ENCODE results near the gene SNX25.

Gene SNX25

DNA sequence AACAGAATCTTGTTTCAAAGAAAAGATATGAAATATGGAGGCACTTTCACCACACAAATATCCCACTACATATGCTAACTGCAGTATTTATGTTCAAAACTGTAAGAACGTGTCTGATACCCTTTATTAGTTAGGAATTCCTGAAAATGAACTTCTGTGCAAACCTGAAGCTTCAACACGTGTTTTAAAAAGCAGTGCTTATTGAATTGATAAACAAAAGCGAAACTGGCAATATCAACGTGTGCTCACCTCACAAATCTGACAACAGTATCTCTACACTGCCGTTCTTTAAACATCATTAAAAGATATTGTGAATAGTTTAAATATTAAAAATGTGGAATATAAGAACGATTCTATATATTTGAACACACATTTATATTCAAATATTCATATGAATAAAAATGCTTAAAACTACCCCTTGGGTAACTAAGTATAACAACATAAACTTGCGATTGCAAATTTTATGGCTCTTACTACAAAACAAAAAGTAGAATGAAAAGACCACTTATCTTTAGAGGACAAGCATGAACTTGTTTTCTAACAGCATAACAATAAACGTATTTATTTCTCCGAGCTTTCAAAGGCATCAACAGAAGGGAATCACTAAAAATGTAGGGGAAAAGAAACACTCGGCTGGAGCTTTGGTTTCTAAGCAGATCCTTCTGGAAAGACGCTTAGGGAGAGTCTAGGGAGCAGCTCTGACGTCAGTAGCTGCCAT, 186.0 kb downstream of the SNX25 start, which contains the start of gene LRP2BP:
LRP2BP (minus strand) TSS at position 687 of the 718 bp plus-strand sequence. CDS start 17,738 bp downstream, outside the sequence.
- peak; percentile 70 for DNase-seq (ENCODE audit: low read depth, low spot score)
- H3K27ac ChIP-seq = peak within 1 kb of the TSS; percentile 98

DNA sequence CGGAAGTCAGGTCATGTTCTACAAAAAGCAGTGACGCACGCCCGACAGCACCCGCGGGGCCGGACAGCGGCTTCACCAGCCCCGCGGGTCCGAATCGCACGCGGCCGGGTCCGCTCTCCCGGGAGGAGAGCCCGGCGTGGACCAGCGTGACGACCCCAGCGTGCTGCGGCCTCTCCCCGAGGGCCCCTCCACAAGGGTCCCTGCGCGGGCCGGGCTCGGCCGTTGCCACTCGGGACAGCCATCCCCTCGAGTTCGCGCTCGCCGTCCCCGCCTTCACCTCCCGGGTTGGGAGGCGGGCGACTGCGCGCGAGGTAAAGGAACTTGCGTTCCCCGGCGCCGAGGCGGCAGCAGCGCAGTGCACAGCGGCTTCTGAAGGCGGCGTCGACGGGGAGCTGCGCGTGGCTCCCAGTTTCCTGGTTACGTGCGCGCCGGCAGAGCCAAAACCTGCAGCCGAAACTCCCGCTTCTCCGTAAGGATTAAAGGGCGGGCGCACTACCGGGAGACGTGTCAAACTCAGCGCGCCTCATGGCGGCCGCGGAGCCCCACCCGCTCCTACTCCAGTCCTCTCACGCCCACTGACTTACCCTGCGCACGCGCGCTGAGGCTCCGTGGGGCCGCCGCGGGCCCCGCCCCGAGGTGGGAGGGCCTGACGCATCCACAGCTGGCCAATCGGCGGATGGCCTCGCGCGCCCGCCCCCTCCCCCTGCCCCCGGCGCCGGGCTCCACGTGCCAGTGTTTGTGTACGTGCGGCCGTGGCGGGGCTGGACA, 186.7 kb downstream of the SNX25 start:
- peak; percentile 97 for DNase-seq (ENCODE audit: low read depth, low spot score)
- peak overlapping the region; percentile 98 for H3K27ac ChIP-seq

DNA sequence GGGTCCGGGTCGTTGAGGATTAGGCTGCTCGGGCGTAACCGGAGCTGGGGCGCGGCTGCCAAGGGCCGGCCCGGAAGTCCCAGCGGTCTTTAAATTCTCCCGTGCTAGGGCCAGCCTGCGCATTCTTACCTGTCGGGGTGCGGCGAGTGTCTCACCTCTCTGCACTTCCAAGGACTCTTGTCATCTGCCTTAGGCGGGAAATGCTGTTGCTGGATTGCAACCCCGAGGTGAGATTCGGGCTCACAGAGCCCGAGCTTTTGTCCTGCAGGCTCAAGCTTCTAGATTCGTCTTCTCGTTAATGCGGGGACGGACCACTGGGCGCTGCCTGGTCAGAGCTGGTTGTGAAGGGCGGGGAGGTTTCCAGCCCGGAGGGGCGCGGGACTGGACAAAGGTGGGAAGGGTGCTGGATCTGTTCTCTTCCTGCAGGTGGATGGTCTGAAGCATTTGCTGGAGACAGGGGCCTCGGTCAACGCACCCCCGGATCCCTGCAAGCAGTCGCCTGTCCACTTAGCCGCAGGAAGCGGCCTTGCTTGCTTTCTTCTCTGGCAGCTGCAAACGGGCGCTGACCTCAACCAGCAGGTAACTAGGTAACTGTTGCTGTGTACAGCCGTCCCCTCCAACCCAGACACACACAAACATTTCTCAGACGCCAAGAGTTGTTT, 187.5 kb downstream of the SNX25 start, which contains the start of gene ANKRD37:
ANKRD37 (plus strand) TSS at position 118 of the 662 bp plus-strand sequence; CDS start at position 201, 83 bp downstream.
- peak within 1 kb of the TSS; percentile 98 for H3K27ac ChIP-seq
- DNase-seq (ENCODE audit: low read depth, low spot score) = no peak

DNA sequence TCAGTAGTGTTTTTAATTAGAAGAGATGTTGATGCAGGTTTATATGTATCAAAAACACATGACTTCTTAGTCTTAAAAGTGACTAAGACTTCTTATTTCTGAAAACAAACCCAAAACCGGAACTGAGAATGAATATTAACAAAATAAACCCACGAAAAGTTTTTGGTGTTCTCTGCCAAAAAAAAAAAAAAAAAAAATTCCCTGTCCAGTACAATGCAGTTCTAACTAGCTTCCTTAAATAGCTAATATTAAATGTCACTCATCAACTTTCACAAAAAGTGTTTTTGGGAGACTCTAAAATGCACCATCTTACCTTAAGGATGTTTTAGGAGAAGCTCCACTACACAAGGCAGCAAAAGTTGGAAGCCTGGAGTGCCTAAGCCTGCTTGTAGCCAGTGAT, 189.2 kb downstream of the SNX25 start:
- DNase-seq (ENCODE audit: low read depth, low spot score) = no peak
- no peak overlapping the region for H3K27ac ChIP-seq

DNA sequence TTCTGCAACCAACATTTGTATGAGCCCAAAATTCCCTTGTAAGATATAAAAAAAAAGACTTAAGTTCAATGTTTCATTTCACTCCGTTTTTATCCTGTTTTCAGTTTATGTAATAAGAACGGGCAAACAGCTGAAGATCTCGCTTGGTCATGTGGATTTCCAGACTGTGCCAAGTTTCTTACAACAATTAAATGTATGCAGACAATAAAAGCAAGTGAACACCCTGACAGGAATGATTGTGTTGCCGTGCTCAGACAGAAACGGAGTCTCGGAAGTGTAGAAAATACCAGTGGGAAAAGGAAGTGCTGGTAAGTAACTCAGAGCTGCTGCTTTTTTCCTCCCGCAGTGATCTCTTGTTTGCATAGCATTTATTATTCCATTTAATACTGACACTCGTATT, 190.1 kb downstream of the SNX25 start:
- DNase-seq (ENCODE audit: low read depth, low spot score) = no peak
- peak overlapping the region; percentile 25 for H3K27ac ChIP-seq

DNA sequence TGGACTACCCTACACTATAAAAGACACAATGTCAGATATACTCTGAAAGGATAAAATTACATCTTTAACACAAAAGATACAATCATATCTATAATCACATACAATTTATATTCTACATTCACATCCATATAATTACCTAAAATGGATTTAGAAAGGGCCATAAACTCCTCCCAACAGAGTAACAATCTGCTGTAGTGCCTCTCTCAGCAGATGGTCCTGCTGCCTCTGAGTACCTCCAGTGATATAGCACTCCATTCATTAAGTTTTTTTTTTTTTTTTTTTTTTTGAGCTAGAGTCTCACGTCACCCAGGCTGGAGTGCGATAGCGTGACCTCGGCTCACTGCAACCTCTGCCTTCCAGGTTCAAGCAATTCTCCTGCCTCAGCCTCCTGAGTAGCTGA, 194.6 kb downstream of the SNX25 start:
- DNase-seq (ENCODE audit: low read depth, low spot score) = no peak
- no peak overlapping the region for H3K27ac ChIP-seq

DNA sequence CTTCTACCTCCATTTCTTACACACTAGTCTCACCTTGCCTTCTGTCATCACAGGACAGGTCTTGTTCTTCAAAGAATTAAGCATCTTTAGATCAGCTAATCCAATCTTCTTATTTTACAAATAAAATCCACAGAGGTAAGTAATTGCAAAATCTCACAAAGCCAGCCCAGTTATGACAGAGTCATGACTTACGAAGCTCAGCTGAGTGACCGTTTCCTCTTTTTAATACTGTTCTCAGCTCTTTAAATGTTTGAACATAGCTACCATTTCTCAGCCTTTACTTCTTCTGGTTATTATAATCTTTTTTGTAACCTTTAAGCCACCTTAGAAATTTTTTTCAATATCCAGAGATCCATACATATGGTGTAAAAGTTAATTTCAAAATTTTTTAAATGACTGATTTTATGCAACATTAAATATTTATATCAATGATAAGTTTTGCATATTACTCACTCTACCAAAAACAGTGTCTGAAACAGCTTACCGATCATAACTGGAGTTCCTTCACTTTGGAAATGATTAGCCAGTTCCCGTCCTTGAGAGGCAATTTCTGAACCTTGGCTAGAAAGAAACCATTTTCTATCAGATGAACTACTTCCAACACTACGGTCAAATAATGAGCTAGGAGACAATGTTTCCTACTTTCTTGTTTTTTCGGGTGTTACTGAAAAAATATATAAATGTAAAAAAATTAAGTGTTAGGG, 196.1 kb downstream of the SNX25 start:
- DNase-seq (ENCODE audit: low read depth, low spot score) = no peak
- no peak overlapping the region for H3K27ac ChIP-seq

DNA sequence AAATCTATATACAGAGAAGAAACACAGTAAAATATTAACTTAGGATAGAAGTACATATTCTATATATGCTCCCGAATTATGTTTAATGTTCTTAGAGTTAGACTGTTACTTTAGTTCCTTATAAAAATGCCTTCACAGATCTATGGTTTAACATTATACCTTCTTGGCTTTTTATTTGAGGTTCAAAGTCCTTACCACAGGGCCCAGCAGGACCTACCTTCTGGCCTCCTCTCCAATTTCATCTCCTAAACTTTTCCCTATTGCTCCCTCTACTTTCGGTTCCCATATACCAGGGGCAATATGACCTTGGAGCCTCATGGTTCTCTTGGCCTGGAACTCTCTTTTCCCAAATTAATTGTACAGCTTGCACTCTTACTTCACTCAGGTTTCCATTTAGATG, 199.0 kb downstream of the SNX25 start:
- DNase-seq (ENCODE audit: low read depth, low spot score) = no peak
- H3K27ac ChIP-seq = no peak overlapping the region

DNA sequence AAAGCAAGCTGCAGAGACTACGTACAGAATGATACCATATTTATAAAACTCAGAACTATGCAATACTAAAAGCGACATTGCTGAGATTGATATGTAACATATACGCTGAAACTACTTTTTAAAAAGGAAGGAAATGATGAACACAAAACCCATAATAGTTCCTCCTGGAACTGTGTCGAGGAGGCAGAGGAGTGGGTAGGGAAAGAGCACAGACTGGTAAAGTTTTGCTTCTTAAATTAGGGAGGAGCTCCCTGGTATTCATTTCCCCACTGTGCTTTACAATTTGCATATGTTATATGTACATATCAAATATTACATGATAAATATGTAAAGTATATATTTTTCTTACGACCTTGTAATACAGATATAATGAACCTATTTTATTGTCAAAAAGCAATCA, 202.5 kb downstream of the SNX25 start:
- no peak for DNase-seq (ENCODE audit: low read depth, low spot score)
- H3K27ac ChIP-seq = no peak overlapping the region

DNA sequence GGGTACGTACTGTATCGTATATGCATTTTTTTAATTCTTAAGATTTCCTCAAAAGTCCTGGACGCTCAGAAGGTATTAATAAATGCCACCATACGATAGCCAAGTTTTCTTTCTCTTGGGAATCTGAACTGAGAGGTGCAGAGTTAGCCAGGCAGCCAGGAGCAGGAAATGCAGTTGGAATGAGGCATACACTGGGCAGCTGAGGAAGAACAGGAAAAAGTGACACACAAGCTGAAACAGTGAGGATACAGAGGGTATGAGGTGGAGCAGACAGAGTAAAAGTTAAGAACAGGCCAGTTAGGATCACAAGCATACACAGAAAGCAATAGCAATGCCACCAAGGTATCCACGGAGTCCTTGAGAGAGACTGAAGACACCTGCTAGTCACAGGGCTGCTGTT, 203.0 kb downstream of the SNX25 start:
- no peak overlapping the region for H3K27ac ChIP-seq
- DNase-seq (ENCODE audit: low read depth, low spot score) = no peak

All from epithelial cell of prostate (primary cell).